Thyroid gland (tissue), 4 donors: ENCODE results near the gene PIK3CG.

ENCODE experiments used
- POLR2A ChIP-seq, 2 donors: fragments of 450-650 bp; IDR thresholded peaks; one replicate each; pipeline ENCODE4 v1.6.1; 2017; ENCODE audit warnings: antibody characterized with exemption in 2 of 2, mild to moderate bottlenecking in 2 of 2, moderate library complexity in 1 of 2
- TF ChIP-seq, protein P1 (sequence below), 6 experiments: fragments of 200-600 bp in 3 of 6; fragments of 450-650 bp in 3 of 6; sonication (generic) in 3 of 6; IDR thresholded peaks; one replicate each; pipeline ENCODE4 v1.5.1; 2016 to 2019; ENCODE audit warnings: antibody characterized with exemption in 6 of 6, mild to moderate bottlenecking in 2 of 6, inconsistent platforms in 1 of 6, moderate library complexity in 1 of 6

- TF ChIP-seq, protein P1, sequence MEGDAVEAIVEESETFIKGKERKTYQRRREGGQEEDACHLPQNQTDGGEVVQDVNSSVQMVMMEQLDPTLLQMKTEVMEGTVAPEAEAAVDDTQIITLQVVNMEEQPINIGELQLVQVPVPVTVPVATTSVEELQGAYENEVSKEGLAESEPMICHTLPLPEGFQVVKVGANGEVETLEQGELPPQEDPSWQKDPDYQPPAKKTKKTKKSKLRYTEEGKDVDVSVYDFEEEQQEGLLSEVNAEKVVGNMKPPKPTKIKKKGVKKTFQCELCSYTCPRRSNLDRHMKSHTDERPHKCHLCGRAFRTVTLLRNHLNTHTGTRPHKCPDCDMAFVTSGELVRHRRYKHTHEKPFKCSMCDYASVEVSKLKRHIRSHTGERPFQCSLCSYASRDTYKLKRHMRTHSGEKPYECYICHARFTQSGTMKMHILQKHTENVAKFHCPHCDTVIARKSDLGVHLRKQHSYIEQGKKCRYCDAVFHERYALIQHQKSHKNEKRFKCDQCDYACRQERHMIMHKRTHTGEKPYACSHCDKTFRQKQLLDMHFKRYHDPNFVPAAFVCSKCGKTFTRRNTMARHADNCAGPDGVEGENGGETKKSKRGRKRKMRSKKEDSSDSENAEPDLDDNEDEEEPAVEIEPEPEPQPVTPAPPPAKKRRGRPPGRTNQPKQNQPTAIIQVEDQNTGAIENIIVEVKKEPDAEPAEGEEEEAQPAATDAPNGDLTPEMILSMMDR (IDR thresholded peaks at IDR 0.05) = no peak
- no peak for TF ChIP-seq POLR2A (IDR thresholded peaks at IDR 0.05)
These were observed 79.1 kb downstream of the PIK3CG start for GRCh38 chr7:106944035-106944665.
